ENCODE measurements around the gene ENTPD7. TPM values are rescaled to one million over a fixed set of nuclear protein-coding genes. Genes with fewer than 3 reads are reported as not detected.

Gene ENTPD7
- total and polyA plus RNA-seq, 10 of the 15 experiments (the other 5 are each of a cell fraction or from before 2014, with no cell fraction given) = 0.73 to 6.7 (median 5.2) TPM

- Histone ChIP-seq H3K27ac (ENCODE audit: control insufficient read depth, insufficient read depth) (no peak overlapping the region), H3K9me3 (replicated peaks; ENCODE audit: control insufficient read depth, insufficient read depth, low read length) (no peaks in the 10 kb centered on the region), H3K36me3 (ENCODE audit: control insufficient read depth in 2 of 2, insufficient read depth in 2 of 2, low read length in 1 of 2) (no peaks in the 10 kb centered on the region), H3K9ac (ENCODE audit: control insufficient read depth, insufficient read depth, low read length) (no peak overlapping the region), H2AFZ (ENCODE audit: control insufficient read depth, low read depth, low read length) (no peak overlapping the region), H3K27me3 (replicated peaks in 1 of 2; ENCODE audit: control insufficient read depth in 2 of 2, insufficient read depth in 2 of 2, low read length in 1 of 2) (no peaks in the 10 kb centered on the region), H3K4me3 (no peak overlapping the region), H3K79me2 (ENCODE audit: control insufficient read depth, insufficient read depth, low read length) (no peaks in the 10 kb centered on the region), H3K4me1 (ENCODE audit: control insufficient read depth, insufficient read depth, low read length) (no peaks in the 10 kb centered on the region), H3K4me2 (ENCODE audit: control insufficient read depth, insufficient read depth) (no peak overlapping the region), H4K20me1 (ENCODE audit: control insufficient read depth, insufficient read depth) (no peaks in the 10 kb centered on the region)
- ChIA-PET CTCF (interaction anchor here (1.4 kb wide), 1 partner anchor 174 kb away, joined by 4 read pairs; no protein-coding TSS in a partner anchor), RAD21 (ENCODE audit: unreplicated experiment) (no interaction called here), POLR2A (no interaction called here), SMC1A (ENCODE audit: uncharacterized antibody, unreplicated experiment) (interaction anchor here (0.8 to 1.0 kb wide), 2 partner anchors 16 to 39 kb away, joined by 3 to 4 read pairs; no protein-coding TSS in a partner anchor)
- no TSS peak for BruUV-seq (replicated peaks)
- FAIRE-seq (no peak), DNase-seq (ENCODE audit: low read depth, low spot score) (no peak), ATAC-seq (no peak)
- intact Hi-C loops (cut with micrococcal nuclease; ENCODE audit: unreplicated experiment) (no loop called here), in situ Hi-C loops (cut with MboI) (no loop called here)
- 53% methylated on average over 2 of the region's 2 CpGs for WGBS (ENCODE audit: insufficient coverage, insufficient replicate concordance, low lambda C conversion rate, missing lambda C conversion rate)
- TF ChIP-seq CBX5 (IDR thresholded peaks at IDR 0.05; ENCODE audit: low read depth) (no peak), ESRRA (IDR thresholded peaks at IDR 0.05; ENCODE audit: low read length) (no peak), GATAD2B (conservative IDR thresholded peaks at IDR 0.05; ENCODE audit: low read depth) (no peak), GABPA (IDR thresholded peaks at IDR 0.05; ENCODE audit: low read depth) (no peak), FOXK2 (IDR thresholded peaks at IDR 0.05) (no peak), IRF3 (IDR thresholded peaks at IDR 0.05) (no peak), JUNB (IDR thresholded peaks at IDR 0.05) (no peak), RB1 (IDR thresholded peaks at IDR 0.05; ENCODE audit: borderline replicate concordance) (no peak), SPI1 (IDR thresholded peaks at IDR 0.05; ENCODE audit: borderline replicate concordance, insufficient read depth, low read depth, low read length) (no peak), RCOR1 (conservative IDR thresholded peaks at IDR 0.05; ENCODE audit: low read depth, low read length) (no peak), JUND (IDR thresholded peaks at IDR 0.05; ENCODE audit: low read depth, low read length) (no peak), ATF2 (IDR thresholded peaks at IDR 0.05; ENCODE audit: low read length) (no peak), KLF5 (IDR thresholded peaks at IDR 0.05; ENCODE audit: partially characterized antibody) (no peak), RAD21 (IDR thresholded peaks at IDR 0.05; ENCODE audit: insufficient read depth, low read depth, low read length) (no peak), CEBPZ (IDR thresholded peaks at IDR 0.05; ENCODE audit: low read depth, low read length) (no peak), BCL3 (IDR thresholded peaks at IDR 0.05; ENCODE audit: borderline replicate concordance, insufficient read depth, low read depth, low read length, poor library complexity, severe bottlenecking) (no peak), POU2F2 (IDR thresholded peaks at IDR 0.05; ENCODE audit: borderline replicate concordance, low read depth, low read length) (no peak), POLR2AphosphoS2 (IDR thresholded peaks at IDR 0.05; ENCODE audit: low read depth, low read length) (no peak), SIX5 (IDR thresholded peaks at IDR 0.05; ENCODE audit: low read depth, low read length, severe bottlenecking) (no peak)
Observed at GRCh38 chr10:99671386-99671785, 12.1 kb downstream of the ENTPD7 start.
